OCI-LY1 (cell line): Measurements from ENCODE around the gene PYDC1.

ENCODE experiments used
- H2AFZ ChIP-seq: fragments of 200-600 bp; sonication (generic), shearing (Covaris generic); 2 replicates; pipeline ENCODE4 v1.6.0; 2014; ENCODE audit warnings: antibody characterized with exemption, mild to moderate bottlenecking, low read length
- H3F3A ChIP-seq: fragments of 200-600 bp; sonication (generic), shearing (Covaris generic); 2 replicates; pipeline ENCODE4 v1.6.0; 2014; ENCODE audit warnings: mild to moderate bottlenecking, antibody characterized with exemption, low read length, moderate library complexity; ENCODE audit not compliant: insufficient read depth
- H3K27ac ChIP-seq: fragments of 200-600 bp; sonication (generic); 2 replicates; pipeline ENCODE4 v1.5.1; 2014; ENCODE audit warnings: low read length, mixed run types, mild to moderate bottlenecking, low read depth; ENCODE audit not compliant: poor library complexity, severe bottlenecking
- H3K27me3 ChIP-seq: fragments of 200-600 bp; sonication (generic); 2 replicates; pipeline ENCODE4 v1.6.0; 2014; ENCODE audit warnings: antibody characterized with exemption, mild to moderate bottlenecking, low read length, moderate library complexity; ENCODE audit not compliant: insufficient read depth
- H3K36me3 ChIP-seq: fragments of 200-600 bp; sonication (generic); 2 replicates; pipeline ENCODE4 v1.6.1; 2014; ENCODE audit warnings: mild to moderate bottlenecking, antibody characterized with exemption, low read length, moderate library complexity, mixed read lengths; ENCODE audit not compliant: insufficient read depth
- H3K4me1 ChIP-seq: fragments of 200-600 bp; sonication (generic); 2 replicates; pipeline ENCODE4 v1.5.1; 2014; ENCODE audit warnings: mild to moderate bottlenecking, low read length, moderate library complexity; ENCODE audit not compliant: insufficient read depth, severe bottlenecking
- H3K4me2 ChIP-seq: fragments of 200-600 bp; sonication (generic), shearing (Covaris generic); 2 replicates; pipeline ENCODE4 v1.6.1; 2014; ENCODE audit warnings: low read length
- H3K4me3 ChIP-seq: fragments of 200-600 bp; sonication (generic); 2 replicates; pipeline ENCODE4 v1.5.1; 2014; ENCODE audit warnings: low read length, low read depth, mild to moderate bottlenecking, mixed read lengths; ENCODE audit not compliant: poor library complexity, severe bottlenecking
- H3K79me2 ChIP-seq: fragments of 200-600 bp; shearing (Covaris generic); 2 replicates; pipeline ENCODE4 v1.6.1; 2016; ENCODE audit warnings: mixed run types, low read length, mixed read lengths; ENCODE audit not compliant: insufficient read depth
- H3K9ac ChIP-seq: fragments of 200-600 bp; sonication (generic), shearing (Covaris generic); 2 replicates; pipeline ENCODE4 v1.6.1; 2014; ENCODE audit warnings: mild to moderate bottlenecking, low read length, mixed read lengths
- H3K9me2 ChIP-seq: fragments of 200-600 bp; sonication (generic), shearing (Covaris generic); 2 replicates; pipeline ENCODE4 v1.6.1; 2014; ENCODE audit warnings: low read depth, mild to moderate bottlenecking, low read length, mixed read lengths
- H3K9me3 ChIP-seq: fragments of 200-600 bp; shearing (Covaris generic); 2 replicates; pipeline ENCODE4 v1.6.1; 2014; ENCODE audit warnings: low read length, mixed read lengths
- H4K20me1 ChIP-seq: fragments of 200-600 bp; sonication (generic), shearing (Covaris generic); 2 replicates; pipeline ENCODE4 v1.6.0; 2016; ENCODE audit warnings: mild to moderate bottlenecking, low read length; ENCODE audit not compliant: insufficient read depth
- CTCF ChIP-seq: fragments of 200-600 bp; sonication (generic), shearing (Covaris generic); IDR thresholded peaks from 2 replicates; pipeline ENCODE4 v1.5.1; 2017; ENCODE audit warnings: mild to moderate bottlenecking, antibody characterized with exemption, low read length, moderate library complexity, mixed read lengths
- EZH2 ChIP-seq: fragments of 200-600 bp; sonication (generic), shearing (Covaris generic); IDR thresholded peaks from 2 replicates; pipeline ENCODE4 v1.8.0; 2017; ENCODE audit warnings: borderline replicate concordance, mixed run types, mild to moderate bottlenecking, antibody characterized with exemption, low read length, moderate library complexity, mixed read lengths

PYDC1 gene

GRCh38 chr16:31186930-31187807 is 29.8 kb downstream of the PYDC1 start:
- H3K4me3 ChIP-seq: no peak overlapping the region
- no peak overlapping the region for H3K9ac ChIP-seq
- no peak overlapping the region for H2AFZ ChIP-seq
- no peaks in the 10 kb centered on the region for H3K9me2 ChIP-seq
- peaks cover 7% of the 10 kb centered on the region; the same call in 1 of the 2 replicates for H4K20me1 ChIP-seq
- no peaks in the 10 kb centered on the region for H3K27me3 ChIP-seq
- peaks cover 26% of the 10 kb centered on the region for H3K79me2 ChIP-seq
- H3K4me2 ChIP-seq: no peak overlapping the region
- TF ChIP-seq CTCF (no peak), EZH2 (no peak)
- H3K9me3 ChIP-seq: no peaks in the 10 kb centered on the region
- peaks cover 5% of the 10 kb centered on the region for H3K4me1 ChIP-seq
- H3K27ac ChIP-seq: no peak overlapping the region
- H3F3A ChIP-seq: peaks cover 2% of the 10 kb centered on the region; the same call in 1 of the 2 replicates
- peaks cover 100% of the 10 kb centered on the region for H3K36me3 ChIP-seq

DNA sequence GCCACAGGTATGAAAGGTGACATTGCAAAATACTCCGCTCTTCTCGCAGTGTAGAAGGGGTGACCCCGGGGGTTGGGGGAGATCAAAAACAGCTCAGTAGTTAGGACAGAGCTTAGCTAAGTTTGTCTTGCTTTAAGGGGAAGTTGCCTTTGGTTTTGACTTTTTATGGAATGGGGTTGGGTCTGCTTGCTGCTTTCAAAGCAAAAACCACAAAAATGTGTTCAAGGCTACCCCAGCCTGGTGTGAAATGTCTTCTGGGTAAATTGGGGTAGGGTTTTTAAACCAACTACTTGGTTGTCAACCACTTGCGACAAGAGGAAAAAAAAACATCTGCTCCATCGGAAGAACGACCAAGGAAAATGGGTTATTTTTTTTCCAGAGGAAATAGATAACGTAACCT is 30.8 kb downstream of the PYDC1 start:
- TF ChIP-seq EZH2 (no peak), CTCF (no peak)
- Histone ChIP-seq H4K20me1 (peaks cover 10% of the 10 kb centered on the region; the same call in 1 of the 2 replicates), H3K27ac (no peak overlapping the region), H3K9me3 (no peaks in the 10 kb centered on the region), H3K9ac (no peak overlapping the region), H3K4me1 (peaks cover 15% of the 10 kb centered on the region), H2AFZ (no peak overlapping the region), H3F3A (no peaks in the 10 kb centered on the region), H3K36me3 (peaks cover 100% of the 10 kb centered on the region), H3K9me2 (no peaks in the 10 kb centered on the region), H3K79me2 (peaks cover 36% of the 10 kb centered on the region), H3K4me3 (no peak overlapping the region), H3K27me3 (no peaks in the 10 kb centered on the region), H3K4me2 (no peak overlapping the region)

GRCh38 chr16:31185339-31185738 is 31.6 kb downstream of the PYDC1 start:
- Histone ChIP-seq H3K9ac (no peak overlapping the region), H3K9me2 (no peaks in the 10 kb centered on the region), H3K9me3 (no peaks in the 10 kb centered on the region), H3K27ac (no peak overlapping the region), H3K36me3 (peaks cover 97% of the 10 kb centered on the region), H2AFZ (no peak overlapping the region), H3F3A (no peaks in the 10 kb centered on the region), H3K4me3 (no peak overlapping the region), H3K4me1 (peaks cover 15% of the 10 kb centered on the region), H4K20me1 (peaks cover 10% of the 10 kb centered on the region; the same call in 1 of the 2 replicates), H3K27me3 (no peaks in the 10 kb centered on the region), H3K4me2 (no peak overlapping the region), H3K79me2 (peaks cover 44% of the 10 kb centered on the region)
- TF ChIP-seq CTCF (no peak), EZH2 (no peak)
